SH-SY5Y (cell line): Measurements from ENCODE around the gene TSSK6.

Experiments
- GATA2 ChIP-seq: IDR thresholded peaks from 2 replicates; pipeline ENCODE4 v1.6.1; 2011; ENCODE audit warnings: mild to moderate bottlenecking, low read depth, low read length
- GATA3 ChIP-seq: IDR thresholded peaks from 2 replicates; pipeline ENCODE4 v1.6.1; 2011; ENCODE audit warnings: low read depth, mild to moderate bottlenecking, low read length, moderate library complexity

DNA sequence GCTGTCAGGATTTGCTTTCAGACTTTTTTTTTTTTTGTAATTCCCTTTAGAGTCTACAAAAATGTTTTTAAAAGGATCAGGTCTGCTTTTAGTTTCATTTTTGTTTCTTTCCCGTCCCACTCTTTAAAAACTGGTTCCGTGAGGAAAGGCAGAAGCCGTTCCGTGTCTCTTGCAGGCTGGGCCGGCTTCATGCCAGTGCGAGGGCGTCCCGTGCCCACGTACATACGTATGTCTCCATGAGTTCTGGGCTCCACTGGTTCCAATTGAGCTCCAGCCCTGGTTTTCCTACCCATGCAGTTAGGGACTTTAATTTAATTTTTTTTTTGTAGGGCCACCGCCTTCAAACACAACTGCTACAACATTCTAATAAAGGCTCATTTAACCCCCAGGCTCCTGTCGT is 8.8 kb downstream of the TSSK6 start:
- no peak for TF ChIP-seq GATA2
- TF ChIP-seq GATA3, result no peak
